KMS-11 (cell line): ENCODE data around the gene LCE3D.
"Not testable (repeated sequence)": the region's sequence is repeated elsewhere in the genome, so short reads cannot be mapped to it uniquely, and the experiment has no call there.

Source experiments
- H2AFZ ChIP-seq: fragments of 200-600 bp; sonication (generic); 2 replicates; pipeline ENCODE4 v1.6.1; 2016; ENCODE audit warnings: antibody characterized with exemption, mixed run types, low read depth
- H3K27ac ChIP-seq: fragments of 200-600 bp; sonication (generic); 2 replicates; pipeline ENCODE4 v1.6.1; 2016; ENCODE audit warnings: mild to moderate bottlenecking, mixed run types
- H3K27me3 ChIP-seq: fragments of 200-600 bp; sonication (generic); 2 replicates; pipeline ENCODE4 v1.6.1; 2017; ENCODE audit warnings: mild to moderate bottlenecking, low read depth, mixed run types, moderate library complexity; ENCODE audit not compliant: insufficient read depth
- H3K36me3 ChIP-seq: fragments of 200-600 bp; sonication (generic); 2 replicates; pipeline ENCODE4 v1.6.1; 2017; ENCODE audit warnings: mild to moderate bottlenecking, mixed run types; ENCODE audit not compliant: insufficient read depth
- H3K4me1 ChIP-seq: fragments of 200-600 bp; sonication (generic); 2 replicates; pipeline ENCODE4 v1.6.1; 2016; ENCODE audit warnings: mild to moderate bottlenecking, low read depth, mixed run types; ENCODE audit not compliant: poor library complexity, severe bottlenecking
- H3K4me2 ChIP-seq: fragments of 200-600 bp; sonication (generic); 2 replicates; pipeline ENCODE4 v1.7.0; 2016; ENCODE audit warnings: mild to moderate bottlenecking, mixed run types
- H3K4me3 ChIP-seq: fragments of 200-600 bp; sonication (generic); IDR thresholded peaks from 2 replicates; pipeline ENCODE4 v1.6.1; 2017; ENCODE audit warnings: low read depth, low read length, mixed read lengths; ENCODE audit not compliant: insufficient read depth
- H3K79me2 ChIP-seq: fragments of 200-600 bp; sonication (generic); 2 replicates; pipeline ENCODE4 v1.6.1; 2016; ENCODE audit warnings: low read depth, mixed run types; ENCODE audit not compliant: insufficient read depth
- H3K9ac ChIP-seq: fragments of 200-600 bp; sonication (generic); 2 replicates; pipeline ENCODE4 v1.6.1; 2016; ENCODE audit warnings: mild to moderate bottlenecking, mixed run types
- H4K20me1 ChIP-seq: fragments of 200-600 bp; sonication (generic); 2 replicates; pipeline ENCODE4 v1.6.1; 2016; ENCODE audit warnings: mild to moderate bottlenecking, mixed run types; ENCODE audit not compliant: insufficient read depth
- CTCF ChIP-seq: fragments of 200-600 bp; sonication (generic); conservative IDR thresholded peaks from 2 replicates; pipeline ENCODE4 v1.6.1; 2017; ENCODE audit warnings: low read depth, mild to moderate bottlenecking, antibody characterized with exemption, low read length, moderate library complexity, mixed read lengths

Gene LCE3D

GRCh38 chr1:152565535-152566215 lies 14.6 kb downstream of the LCE3D start:
- H3K36me3 ChIP-seq = no peaks in the 10 kb centered on the region
- no peak overlapping the region for H2AFZ ChIP-seq
- H3K9ac ChIP-seq = no peak overlapping the region
- TF ChIP-seq CTCF = no peak
- no peaks in the 10 kb centered on the region for H3K4me1 ChIP-seq
- H3K4me2 ChIP-seq = no peak overlapping the region
- no peak overlapping the region for H3K27ac ChIP-seq
- no peaks in the 10 kb centered on the region for H4K20me1 ChIP-seq
- no peak overlapping the region for H3K4me3 ChIP-seq
- H3K79me2 ChIP-seq = no peaks in the 10 kb centered on the region
- H3K27me3 ChIP-seq = no peaks in the 10 kb centered on the region

- H3K4me1 ChIP-seq = no peaks in the 10 kb centered on the region
- H3K9ac ChIP-seq = no peak overlapping the region
- no peaks in the 10 kb centered on the region for H3K27me3 ChIP-seq
- no peak overlapping the region for H3K27ac ChIP-seq
- no peak overlapping the region for H3K4me3 ChIP-seq
- H3K4me2 ChIP-seq = no peak overlapping the region
- TF ChIP-seq CTCF = no peak
- no peaks in the 10 kb centered on the region for H3K36me3 ChIP-seq
- H2AFZ ChIP-seq = no peak overlapping the region
- H3K79me2 ChIP-seq = no peaks in the 10 kb centered on the region
- no peaks in the 10 kb centered on the region for H4K20me1 ChIP-seq
Observed at GRCh38 chr1:152565115-152565514, 15.2 kb downstream of the LCE3D start.

DNA sequence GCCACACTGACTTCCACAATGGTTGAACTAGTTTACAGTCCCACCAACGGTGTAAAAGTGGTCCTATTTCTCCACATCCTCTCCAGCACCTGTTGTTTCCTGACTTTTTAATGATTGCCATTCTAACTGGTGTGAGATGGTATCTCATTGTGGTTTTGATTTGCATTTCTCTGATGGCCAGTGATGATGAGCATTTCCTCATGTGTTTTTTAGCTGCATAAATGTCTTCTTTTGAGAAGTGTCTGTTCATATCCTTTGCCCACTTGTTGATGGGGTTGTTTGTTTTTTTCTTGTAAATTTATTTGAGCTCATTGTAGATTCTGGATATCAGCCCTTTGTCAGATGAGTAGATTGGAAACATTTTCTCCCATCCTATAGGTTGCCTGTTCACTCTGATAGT lies 32.0 kb downstream of the LCE3D start:
- H3K79me2 ChIP-seq, H4K20me1 ChIP-seq, H3K4me2 ChIP-seq, H3K27me3 ChIP-seq, H3K4me3 ChIP-seq, H3K9ac ChIP-seq, H3K4me1 ChIP-seq, H3K36me3 ChIP-seq, H3K27ac ChIP-seq, H2AFZ ChIP-seq: not testable (repeated sequence)

- Histone ChIP-seq H3K27me3 (no peaks in the 10 kb centered on the region), H3K36me3 (no peaks in the 10 kb centered on the region), H2AFZ (no peak overlapping the region), H3K9ac (no peak overlapping the region), H3K4me2 (no peak overlapping the region), H3K27ac (no peak overlapping the region), H3K79me2 (no peaks in the 10 kb centered on the region), H3K4me3 (no peak overlapping the region), H3K4me1 (no peaks in the 10 kb centered on the region), H4K20me1 (no peaks in the 10 kb centered on the region)
- TF ChIP-seq CTCF = no peak
Observed at GRCh38 chr1:152546704-152547103, 33.6 kb downstream of the LCE3D start.

- no peaks in the 10 kb centered on the region for H3K79me2 ChIP-seq
- H3K27ac ChIP-seq = no peak overlapping the region
- H3K4me1 ChIP-seq = no peaks in the 10 kb centered on the region
- no peaks in the 10 kb centered on the region for H4K20me1 ChIP-seq
- no peaks in the 10 kb centered on the region for H3K36me3 ChIP-seq
- no peak overlapping the region for H3K9ac ChIP-seq
- H3K4me3 ChIP-seq = no peak overlapping the region
- no peak overlapping the region for H2AFZ ChIP-seq
- H3K4me2 ChIP-seq = no peak overlapping the region
- TF ChIP-seq CTCF = no peak
- no peaks in the 10 kb centered on the region for H3K27me3 ChIP-seq
Observed at GRCh38 chr1:152543820-152544219, 36.5 kb downstream of the LCE3D start.
